ENCODE results near the gene FMOD. TPM values are rescaled to one million over a fixed set of nuclear protein-coding genes. Genes with fewer than 3 reads are reported as not detected.
A peak's percentile ranks its signal among the peaks of the same experiment; 100 is the strongest.

FMOD gene
- polyA plus RNA-seq, 1 experiment, result 5.4 TPM

DNA sequence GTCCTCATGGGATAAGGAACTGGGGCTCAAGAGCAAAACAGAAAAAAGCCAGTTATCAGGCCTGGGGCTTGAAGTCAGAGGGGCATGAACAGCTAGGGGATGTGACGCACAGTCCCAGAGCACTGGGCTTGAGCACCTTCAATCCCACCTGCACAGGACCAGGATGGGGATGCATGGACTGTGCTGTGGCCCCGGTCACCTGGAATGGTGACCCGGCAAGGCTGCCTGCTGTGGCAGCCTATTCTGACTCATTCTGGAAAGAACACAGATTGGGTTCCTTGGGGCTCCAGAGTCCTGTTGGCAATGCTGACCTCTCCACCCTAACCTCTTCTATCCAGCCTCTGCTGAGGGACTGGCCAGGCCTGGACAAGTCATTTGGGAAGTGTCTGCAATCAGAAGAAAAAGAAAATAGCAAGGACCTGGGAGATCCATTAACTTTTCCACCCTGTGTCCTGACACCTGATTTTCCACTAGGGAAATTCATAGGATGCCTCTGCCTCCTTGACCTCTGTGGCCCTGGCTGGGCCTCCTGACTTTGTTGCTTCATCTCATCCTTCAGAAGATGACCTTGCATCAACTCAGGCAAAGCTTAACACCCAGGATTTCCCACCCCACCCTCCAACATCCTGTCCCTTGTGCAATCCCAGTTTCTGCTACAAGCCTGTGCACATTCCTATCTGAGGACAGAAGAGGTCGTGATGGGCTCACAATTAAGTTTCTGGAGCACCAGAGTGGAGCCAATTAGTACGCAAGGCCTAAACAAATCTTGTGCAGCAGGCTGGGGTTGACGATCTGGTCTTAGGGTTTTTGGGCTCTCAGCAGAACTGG lies 17.9 kb upstream of the FMOD start:
- no peak for DNase-seq (ENCODE audit: low read depth, low spot score)
- ChIA-PET POLR2A (interaction anchor here (0.6 kb wide), 1 partner anchor 18 kb away, joined by 3 read pairs; no protein-coding TSS in a partner anchor), CTCF (interaction anchor here (0.7 to 2.3 kb wide), 5 partner anchors 9 to 119 kb away, joined by 3 to 12 read pairs (median 6); no protein-coding TSS in a partner anchor)
- H3K27ac ChIP-seq (ENCODE audit: low read depth, low read length), result peak overlapping the region; percentile 11
- H3K9me3 ChIP-seq (ENCODE audit: control insufficient read depth, insufficient read depth, low read length), result no peaks in the 10 kb centered on the region
- H3K27me3 ChIP-seq (ENCODE audit: control insufficient read depth, insufficient read depth, low read length), result peaks cover 15% of the 10 kb centered on the region
- TF ChIP-seq, protein P1, sequence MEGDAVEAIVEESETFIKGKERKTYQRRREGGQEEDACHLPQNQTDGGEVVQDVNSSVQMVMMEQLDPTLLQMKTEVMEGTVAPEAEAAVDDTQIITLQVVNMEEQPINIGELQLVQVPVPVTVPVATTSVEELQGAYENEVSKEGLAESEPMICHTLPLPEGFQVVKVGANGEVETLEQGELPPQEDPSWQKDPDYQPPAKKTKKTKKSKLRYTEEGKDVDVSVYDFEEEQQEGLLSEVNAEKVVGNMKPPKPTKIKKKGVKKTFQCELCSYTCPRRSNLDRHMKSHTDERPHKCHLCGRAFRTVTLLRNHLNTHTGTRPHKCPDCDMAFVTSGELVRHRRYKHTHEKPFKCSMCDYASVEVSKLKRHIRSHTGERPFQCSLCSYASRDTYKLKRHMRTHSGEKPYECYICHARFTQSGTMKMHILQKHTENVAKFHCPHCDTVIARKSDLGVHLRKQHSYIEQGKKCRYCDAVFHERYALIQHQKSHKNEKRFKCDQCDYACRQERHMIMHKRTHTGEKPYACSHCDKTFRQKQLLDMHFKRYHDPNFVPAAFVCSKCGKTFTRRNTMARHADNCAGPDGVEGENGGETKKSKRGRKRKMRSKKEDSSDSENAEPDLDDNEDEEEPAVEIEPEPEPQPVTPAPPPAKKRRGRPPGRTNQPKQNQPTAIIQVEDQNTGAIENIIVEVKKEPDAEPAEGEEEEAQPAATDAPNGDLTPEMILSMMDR (IDR thresholded peaks at IDR 0.05; ENCODE audit: low read depth, low read length), result peak; percentile 41
- H3K4me3 ChIP-seq (ENCODE audit: low read depth, low read length), result no peak overlapping the region

DNA sequence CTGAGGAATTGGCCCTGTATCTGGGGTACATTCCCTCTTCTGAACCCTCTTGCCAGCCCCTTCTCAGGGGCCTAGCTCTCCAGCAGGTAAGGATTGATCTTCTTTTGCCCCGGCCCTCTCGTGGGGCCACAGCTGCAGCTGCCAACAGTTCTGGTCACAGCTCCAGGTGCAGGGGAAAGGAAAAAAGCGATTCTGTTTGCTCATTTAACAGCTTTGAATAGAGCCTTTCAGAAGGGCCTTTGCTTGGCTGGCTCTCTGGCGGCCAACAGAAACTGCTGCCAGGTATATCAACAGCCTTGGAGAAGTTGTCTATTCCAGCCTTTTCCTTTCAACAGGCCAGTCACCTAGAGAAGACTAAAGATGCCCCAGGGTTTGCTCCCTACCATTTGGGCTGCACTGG lies 16.1 kb upstream of the FMOD start:
- no peak for DNase-seq (ENCODE audit: low read depth, low spot score)
- POLR2A ChIA-PET, result no interaction called here
- peaks cover 15% of the 10 kb centered on the region for H3K27me3 ChIP-seq (ENCODE audit: control insufficient read depth, insufficient read depth, low read length)
- TF ChIP-seq, protein P1 (IDR thresholded peaks at IDR 0.05; ENCODE audit: low read depth, low read length), result no peak
- no peak overlapping the region for H3K27ac ChIP-seq (ENCODE audit: low read depth, low read length)
- H3K4me3 ChIP-seq (ENCODE audit: low read depth, low read length), result no peak overlapping the region
- CTCF ChIA-PET, result interaction anchor here (1.6 kb wide), 1 partner anchor 27 kb away, joined by 4 read pairs; no protein-coding TSS in a partner anchor
- H3K9me3 ChIP-seq (ENCODE audit: control insufficient read depth, insufficient read depth, low read length), result no peaks in the 10 kb centered on the region

DNA sequence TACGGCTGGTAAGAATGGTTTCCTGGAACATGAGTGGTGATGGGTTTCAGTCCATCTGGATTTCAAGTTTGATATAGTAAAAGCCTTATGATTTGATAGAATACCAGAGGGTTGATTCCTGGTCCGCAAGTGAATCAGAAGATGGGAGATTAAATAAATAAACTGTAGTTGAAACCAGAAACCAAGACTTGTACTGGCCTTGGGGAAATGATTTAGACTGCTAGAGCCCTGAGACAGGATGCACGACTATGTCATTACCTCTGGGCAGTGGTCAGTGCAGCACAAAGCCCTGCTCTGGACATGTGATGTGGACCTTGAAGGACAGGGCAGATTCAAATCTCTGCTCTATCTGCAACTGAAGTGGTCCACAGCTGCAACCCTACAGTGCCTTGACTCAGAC lies 15.6 kb upstream of the FMOD start:
- CTCF ChIA-PET, result interaction anchor here (0.8 to 2.0 kb wide), 3 partner anchors 10 to 99 kb away, joined by 3 to 6 read pairs (median 4); no protein-coding TSS in a partner anchor
- H3K9me3 ChIP-seq (ENCODE audit: control insufficient read depth, insufficient read depth, low read length), result no peaks in the 10 kb centered on the region
- H3K4me3 ChIP-seq (ENCODE audit: low read depth, low read length), result no peak overlapping the region
- peak overlapping the region; percentile 2 for H3K27ac ChIP-seq (ENCODE audit: low read depth, low read length)
- peaks cover 15% of the 10 kb centered on the region for H3K27me3 ChIP-seq (ENCODE audit: control insufficient read depth, insufficient read depth, low read length)
- TF ChIP-seq, protein P1 (IDR thresholded peaks at IDR 0.05; ENCODE audit: low read depth, low read length), result no peak
- POLR2A ChIA-PET, result no interaction called here
- DNase-seq (ENCODE audit: low read depth, low spot score), result no peak

DNA sequence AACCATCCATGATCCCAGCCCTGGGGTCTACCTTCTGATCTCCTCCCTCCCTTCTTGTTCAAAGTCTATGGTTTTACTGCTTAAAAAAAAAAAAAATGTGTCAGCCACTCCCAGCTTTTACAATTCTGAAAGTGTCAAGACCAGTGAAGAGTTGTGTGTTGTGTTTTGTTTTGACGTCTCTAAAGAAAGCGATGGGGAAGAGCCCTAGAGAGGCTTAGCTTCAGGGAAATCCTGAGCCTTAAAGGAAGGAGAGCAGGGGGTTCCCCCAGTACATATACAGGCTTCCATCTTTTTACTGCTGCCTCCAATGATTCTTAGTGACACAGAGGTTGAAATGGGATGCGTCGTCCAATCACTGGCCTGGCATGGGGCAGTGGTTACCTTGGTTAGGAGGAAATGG lies 13.9 kb upstream of the FMOD start:
- TF ChIP-seq, protein P1 (IDR thresholded peaks at IDR 0.05; ENCODE audit: low read depth, low read length), result no peak
- no peak for DNase-seq (ENCODE audit: low read depth, low spot score)
- Histone ChIP-seq H3K27me3 (ENCODE audit: control insufficient read depth, insufficient read depth, low read length) (peaks cover 24% of the 10 kb centered on the region), H3K4me3 (ENCODE audit: low read depth, low read length) (no peak overlapping the region), H3K27ac (ENCODE audit: low read depth, low read length) (no peak overlapping the region), H3K9me3 (ENCODE audit: control insufficient read depth, insufficient read depth, low read length) (no peaks in the 10 kb centered on the region)
- ChIA-PET CTCF (interaction anchor here (1.8 to 2.0 kb wide), 2 partner anchors 22 to 98 kb away, joined by 6 to 9 read pairs; no protein-coding TSS in a partner anchor), POLR2A (no interaction called here)
